CD1c-positive myeloid dendritic cell (primary cell): ENCODE measurements around the gene FAF1.
"Not testable (repeated sequence)": the region's sequence is repeated elsewhere in the genome, so short reads cannot be mapped to it uniquely, and the experiment has no call there.

Source experiments
- DNase-seq: peaks from one replicate; pipeline ENCODE4 v3.0.0-alpha.2; 2016; ENCODE audit errors: extremely low spot score

Gene FAF1

DNA sequence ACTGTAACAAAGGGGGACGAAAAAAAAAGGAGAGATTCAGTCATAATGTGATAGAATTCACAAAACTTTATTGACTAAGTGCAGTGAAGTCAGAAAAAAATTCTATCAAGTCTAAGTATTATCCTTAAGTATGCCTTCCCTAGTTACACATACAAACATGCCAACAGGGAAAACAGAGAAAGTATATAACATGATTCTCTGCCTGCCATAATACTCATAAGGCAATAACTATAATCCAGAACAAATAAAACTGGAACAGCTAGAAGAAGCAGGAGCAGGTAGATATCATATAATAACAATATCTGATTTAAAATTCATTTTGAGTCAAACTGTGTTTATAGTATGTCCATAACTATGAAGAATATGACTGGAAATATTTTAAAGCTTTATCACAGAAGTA, 184.3 kb downstream of the FAF1 start:
- DNase-seq: no peak

DNA sequence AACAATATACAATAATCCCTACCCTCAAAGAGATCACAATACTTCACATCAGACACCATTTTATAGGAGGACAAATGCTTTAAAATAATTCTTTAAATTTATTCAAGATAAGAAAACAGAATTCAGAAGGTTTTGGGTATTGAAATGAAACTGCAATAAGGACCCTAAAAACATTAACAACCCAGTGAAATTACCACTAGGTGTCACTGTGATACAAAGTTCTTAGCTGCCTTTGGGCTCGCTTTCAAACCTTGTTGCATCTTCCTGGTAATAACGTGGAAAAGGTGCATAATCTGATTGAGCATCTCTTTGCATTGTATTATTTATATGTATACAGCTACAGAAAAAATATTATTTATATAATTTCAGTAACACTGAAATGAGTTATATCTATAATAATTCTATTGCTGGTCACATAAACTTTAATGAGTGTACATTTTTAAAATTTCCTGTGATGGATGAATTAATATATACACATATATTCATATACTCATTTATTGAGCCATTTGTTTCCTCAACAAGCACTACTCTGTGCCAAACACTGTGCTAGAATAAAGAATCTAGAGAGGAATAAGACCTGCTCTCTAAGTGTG, 185.2 kb downstream of the FAF1 start:
- DNase-seq: peak; percentile 63

DNA sequence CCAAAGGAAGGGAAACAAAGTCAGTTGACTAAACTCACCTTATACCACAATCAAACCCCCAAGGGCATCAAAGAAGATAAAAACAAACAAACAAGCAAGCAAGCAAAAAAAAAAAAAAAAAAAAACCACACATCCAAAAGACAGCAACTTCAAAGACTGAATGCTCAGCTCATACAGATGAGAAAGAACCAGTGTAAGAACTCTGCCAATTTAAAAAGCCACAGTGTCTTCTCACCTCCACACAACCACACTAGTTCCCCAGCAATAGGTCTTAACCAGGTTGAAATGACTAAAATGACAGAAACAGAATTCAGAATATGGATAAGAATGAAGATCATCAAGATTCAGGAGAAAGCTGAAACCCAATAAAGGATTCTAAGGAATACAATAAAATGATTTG, 193.4 kb downstream of the FAF1 start:
- DNase-seq: no peak

DNA sequence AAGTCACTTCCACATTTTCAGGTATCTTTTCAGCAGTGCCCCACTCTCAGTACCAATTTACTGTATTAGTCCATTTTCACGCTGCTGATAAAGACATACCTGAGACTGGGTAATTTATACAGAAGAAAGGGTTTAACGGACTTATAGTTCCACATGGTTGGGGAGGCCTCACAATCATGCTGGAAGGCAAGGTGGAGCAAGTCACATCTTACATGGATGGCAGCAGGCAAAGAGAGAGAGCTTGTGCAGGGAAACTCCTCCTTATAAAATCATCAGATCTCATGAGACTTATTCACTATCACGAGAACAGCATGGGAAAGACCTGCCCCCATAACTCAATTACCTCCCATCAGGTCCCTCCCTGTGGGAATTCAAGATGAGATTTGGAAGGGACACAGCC, 203.5 kb downstream of the FAF1 start:
- DNase-seq: not testable (repeated sequence)

DNA sequence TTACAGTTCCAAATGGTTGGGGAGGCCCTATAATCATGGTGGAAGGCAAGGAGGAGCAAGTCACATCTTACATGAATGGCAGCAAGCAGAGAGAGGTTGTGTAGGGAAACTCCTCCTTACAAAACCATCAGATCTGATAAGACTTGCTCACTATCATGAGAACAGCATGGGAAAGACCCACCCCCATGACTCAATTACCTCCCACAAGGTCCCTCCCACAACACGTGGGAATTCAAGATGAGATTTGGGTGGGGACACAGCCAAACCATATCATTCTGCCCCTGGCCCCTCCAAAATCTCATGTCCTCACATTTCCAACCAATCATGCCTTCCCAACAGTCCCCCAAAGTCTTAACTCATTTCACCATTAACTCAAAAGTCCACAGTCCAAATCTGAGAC, 205.3 kb downstream of the FAF1 start:
- DNase-seq: not testable (repeated sequence)

DNA sequence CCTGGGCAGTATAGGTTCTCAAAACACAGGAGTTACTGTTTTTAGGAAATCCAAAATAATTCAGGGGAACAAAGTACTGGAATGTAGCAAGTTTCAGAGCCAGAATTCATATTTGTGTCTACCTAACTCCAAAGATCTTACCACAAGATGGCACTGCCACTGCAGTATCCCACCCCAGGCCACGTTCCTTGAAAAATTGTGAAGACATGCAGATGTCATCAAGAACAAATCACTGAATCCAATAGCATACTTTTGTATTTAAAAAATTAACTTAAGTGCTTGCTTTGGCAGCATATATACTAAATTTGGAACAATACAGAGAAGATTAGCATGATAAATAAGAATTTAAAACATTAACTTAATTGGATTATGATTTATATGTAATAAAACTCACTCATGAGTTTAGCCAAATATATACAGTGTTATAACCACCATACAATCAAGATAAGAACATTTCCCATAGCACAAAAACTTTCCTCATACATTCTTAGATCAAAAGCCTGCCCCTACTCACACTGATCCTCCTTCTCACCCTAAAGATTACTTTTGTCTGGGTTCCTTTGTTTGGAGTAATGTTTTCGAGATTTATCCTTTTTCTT, 209.9 kb downstream of the FAF1 start:
- peak; percentile 8 for DNase-seq

DNA sequence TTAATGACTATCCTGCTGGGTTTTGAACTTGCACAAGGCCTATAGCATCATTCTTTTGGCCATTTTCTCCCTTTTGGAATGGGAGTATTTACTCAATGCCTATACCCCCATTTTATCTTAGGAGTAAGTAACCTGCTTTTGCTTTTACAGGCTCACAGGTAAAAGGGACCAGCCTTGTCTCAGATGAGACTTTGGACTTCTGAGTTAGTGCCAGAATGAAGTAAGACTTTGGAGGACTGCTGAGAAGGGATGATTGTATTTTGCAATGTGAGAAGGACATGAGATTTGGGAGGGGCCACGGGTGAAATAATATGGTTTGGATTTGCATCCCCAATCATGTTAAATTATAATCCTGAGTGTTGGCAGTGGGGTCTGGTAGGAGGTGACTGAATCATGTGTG, 212.7 kb downstream of the FAF1 start:
- no peak for DNase-seq

DNA sequence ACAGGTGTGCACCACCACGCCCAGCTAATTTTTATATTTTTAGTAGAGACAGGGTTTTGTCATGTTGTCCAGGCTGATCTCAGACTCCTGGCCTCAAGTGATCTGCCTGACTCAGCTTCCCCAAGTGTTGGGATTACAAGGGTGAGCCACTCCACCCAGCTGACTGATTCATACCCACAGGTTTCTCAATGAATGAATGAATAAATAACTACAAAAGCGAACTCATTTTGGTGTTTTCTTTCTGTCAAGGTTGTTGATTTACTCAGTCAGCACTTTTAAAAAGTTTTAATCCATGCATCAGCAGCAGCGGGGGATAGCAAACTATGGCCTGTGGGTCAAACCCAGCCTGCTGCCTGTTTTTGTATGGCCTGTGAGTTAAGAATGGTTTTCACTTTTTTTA, 217.5 kb downstream of the FAF1 start:
- DNase-seq: no peak

DNA sequence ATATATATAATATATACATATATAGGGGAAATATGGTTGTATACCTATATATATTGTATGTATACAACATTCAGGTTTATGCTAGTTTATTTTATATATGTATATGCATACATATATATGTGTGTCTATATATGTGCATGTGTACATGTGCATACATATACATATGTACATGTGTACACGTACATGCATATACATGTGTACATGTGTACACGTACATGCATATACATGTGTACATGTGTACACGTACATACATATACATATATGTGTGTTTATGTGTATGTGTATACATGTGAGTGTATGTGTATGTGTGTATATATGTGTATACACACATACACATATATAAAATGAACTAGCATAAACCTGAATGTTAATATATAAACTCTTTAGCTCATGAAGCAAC, 220.9 kb downstream of the FAF1 start:
- no peak for DNase-seq

DNA sequence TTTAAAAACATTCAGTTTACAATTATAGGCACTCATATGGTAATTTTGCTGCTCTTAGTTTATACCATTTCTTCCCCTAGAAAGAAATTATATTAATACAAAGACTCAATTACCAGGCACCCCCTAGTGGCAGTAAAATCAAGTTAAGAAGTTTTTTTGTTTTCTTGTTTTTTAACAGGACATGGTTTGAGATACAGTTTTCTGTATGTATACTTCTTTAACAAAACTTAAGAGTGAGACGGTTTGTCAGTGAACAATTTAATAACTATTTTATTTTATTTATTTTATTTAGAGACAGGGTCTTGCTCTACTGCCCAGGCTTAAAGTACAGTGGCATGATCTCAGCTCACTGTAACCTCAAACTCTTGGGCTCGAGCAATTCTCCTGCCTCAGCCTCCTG, 224.6 kb downstream of the FAF1 start:
- DNase-seq: peak; percentile 19

DNA sequence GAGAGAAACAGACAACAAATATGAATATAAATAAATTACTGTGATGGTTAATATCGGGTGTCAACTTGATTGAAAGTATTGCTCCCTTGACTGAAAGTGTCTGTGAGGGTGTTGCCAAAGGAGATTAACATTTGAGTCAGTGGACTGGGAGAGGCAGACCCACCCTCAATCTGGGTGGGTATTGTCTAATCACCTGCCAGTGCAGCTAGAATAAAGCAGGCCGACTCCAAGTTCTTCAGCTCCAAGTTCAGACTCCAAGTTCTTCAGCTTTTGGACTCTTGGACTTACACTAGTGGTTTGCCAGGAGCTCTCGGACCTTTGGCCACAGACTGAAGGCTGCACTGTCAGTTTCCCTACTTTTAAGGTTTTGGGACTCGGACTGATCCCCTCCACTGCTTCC, 232.5 kb downstream of the FAF1 start:
- not testable (repeated sequence) for DNase-seq

DNA sequence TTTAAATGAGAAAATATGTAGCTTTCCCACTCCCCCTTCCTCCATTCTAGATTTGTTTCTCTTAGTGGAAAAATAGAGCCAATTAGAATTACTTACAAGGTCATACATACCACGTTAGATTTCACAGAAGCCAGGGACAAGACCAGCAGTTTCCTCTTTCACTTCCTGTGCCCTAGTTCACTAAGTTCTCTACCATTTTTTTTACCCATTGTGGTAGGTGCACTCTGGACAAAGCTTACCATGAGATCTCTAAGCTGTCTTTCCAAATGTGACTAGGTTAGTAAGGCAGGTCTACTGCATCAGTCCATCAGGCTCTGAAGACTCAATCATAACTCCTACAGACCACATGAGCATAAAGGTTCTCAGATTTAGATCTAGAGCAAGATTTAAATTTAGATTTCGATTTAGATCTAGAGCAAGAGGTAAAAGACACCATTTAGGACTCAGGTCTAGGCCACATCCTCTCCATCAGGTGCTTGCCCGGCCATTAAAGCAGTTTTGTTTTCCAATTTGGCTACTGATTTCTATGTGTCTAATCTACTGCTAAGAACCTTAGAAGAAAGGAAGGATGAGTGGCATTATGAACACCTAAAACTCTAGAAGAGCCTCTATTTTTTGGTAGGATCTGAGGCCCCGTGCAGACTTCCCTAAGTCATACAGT, 235.3 kb downstream of the FAF1 start:
- peak; percentile 26 for DNase-seq

DNA sequence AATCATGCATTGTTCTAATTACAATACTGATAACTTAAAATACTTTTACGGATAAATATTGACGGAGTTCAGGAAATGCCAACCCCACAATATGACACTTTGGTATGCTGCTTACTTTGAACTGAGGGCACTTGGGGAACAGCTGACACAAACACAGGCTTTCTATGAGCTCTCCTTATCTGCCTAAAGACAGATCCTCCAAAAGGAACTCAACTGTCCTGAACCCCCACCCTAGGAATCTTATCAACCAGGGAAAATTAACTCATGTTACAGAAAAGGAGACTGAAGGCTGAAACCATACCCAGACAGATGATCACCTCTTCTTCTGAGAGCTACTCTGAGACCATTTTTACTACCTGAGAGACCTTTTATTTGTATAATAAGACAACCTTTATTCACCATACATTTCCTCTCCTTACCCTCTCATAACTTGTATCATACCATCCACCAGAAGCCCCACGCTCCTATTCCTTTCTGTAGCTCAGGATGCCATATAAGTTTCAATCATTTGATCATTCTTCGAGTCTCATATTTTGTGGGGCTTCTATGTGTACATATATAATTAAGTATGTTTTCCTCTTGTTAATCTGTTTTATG, 239.5 kb downstream of the FAF1 start:
- no peak for DNase-seq

DNA sequence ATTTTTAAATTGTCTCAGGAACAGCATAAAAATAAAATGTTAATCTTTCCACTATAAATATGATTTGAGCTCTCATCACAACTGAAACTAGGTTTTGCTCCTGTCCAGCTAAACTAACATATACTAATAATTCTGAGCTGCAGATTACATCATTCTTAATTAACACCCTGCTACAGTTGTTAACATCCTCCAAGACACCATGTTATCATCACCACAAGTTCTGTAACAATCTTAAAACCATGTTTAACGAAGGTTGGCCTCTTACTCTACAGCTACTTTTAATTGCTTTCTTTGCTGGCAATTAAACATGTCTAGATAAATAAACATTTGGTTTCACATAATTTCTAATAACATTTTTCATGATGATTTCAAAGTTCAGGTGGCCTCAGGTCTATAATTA, 240.9 kb downstream of the FAF1 start:
- no peak for DNase-seq

DNA sequence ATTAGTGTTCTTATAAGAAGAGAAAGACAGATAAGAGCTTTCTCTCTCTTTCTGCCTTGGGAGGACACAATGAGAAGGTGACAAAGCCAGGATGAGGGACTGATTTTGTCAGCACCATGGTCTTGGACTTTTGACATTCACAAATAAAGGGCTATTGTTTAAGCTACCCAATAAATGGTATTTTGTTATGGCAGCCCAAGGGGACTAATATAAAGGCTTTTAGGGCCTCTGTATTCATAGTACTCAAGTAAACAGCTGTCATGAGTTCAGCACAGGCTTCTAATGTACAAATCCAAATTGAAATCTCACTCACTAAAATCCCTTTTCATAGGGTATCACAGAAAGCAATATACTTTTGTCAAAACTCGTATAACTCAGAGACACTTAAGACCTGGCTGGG, 242.7 kb downstream of the FAF1 start:
- DNase-seq: no peak

DNA sequence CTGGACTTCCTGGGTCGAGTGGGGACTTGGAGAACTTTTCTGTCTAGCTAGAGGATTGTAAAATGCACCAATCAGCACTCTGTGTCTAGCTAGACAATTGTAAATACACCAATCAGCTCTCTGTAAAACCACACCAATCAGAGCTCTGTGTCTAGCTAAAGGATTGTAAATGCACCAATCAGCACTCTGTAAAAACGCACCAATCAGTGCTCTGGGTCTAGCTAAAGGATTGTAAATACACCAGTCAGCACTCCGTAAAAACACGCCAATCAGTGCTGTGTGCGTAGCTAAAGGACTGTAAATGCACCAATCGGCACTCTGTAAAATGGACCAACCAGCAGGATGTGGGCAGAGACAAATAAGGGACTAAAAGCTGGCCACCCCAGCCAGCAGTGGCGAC, 243.6 kb downstream of the FAF1 start:
- DNase-seq: not testable (repeated sequence)

DNA sequence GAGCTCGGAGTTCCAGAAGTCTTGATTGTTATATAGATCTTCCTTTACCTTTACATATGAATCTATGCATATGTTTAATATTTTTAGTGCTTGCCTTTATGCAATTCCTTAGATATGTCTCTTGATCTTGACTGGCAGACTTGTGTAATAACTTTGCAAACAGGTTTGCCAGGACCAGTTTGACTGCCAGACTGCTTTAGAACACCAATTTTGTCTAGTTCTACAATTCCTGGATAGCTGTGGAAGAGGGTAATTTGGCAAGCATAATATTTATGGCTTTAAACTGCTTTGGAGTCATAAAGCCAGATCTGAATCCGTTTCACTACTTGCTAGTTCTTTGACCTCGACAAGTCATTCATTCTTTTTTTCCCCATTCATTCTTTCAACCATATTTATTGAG, 250.0 kb downstream of the FAF1 start:
- DNase-seq: no peak

DNA sequence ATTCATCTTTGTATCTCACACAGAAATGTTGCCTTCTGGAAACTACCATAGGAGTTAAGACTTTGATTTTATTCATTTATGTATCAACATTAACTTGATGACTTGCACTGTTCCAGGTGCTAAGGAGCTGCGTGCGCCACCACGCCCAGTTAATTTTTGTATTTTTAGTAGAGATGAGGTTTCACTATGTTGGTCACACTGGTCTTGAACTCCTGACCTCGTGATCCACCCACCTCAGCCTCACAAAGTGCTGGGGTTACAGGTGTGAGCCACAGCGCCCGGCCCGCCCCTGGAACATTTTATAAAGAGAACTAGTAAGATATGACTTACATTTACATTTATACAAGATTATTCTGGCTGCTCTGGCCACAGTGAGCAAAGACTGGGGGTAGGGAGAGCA, 252.2 kb downstream of the FAF1 start:
- no peak for DNase-seq

DNA sequence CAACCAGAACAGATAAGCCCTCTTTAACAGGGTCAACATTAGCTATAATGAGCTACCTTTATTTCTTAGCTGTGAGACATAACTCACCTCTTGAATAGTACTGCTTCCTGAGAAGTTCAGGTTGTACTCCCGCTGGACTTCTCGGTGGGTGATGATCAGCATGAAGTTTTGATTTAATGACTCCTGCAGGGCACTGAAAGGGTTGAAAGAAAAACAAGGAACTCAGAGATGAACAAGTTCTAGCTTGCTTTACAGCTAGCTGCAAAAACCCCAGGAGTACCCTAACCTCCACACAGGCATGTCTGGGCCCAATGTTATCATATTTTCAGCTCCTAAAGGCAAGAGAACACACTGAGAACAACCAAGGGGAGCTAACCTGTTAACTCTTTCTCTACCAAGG, 254.4 kb downstream of the FAF1 start:
- DNase-seq: no peak

DNA sequence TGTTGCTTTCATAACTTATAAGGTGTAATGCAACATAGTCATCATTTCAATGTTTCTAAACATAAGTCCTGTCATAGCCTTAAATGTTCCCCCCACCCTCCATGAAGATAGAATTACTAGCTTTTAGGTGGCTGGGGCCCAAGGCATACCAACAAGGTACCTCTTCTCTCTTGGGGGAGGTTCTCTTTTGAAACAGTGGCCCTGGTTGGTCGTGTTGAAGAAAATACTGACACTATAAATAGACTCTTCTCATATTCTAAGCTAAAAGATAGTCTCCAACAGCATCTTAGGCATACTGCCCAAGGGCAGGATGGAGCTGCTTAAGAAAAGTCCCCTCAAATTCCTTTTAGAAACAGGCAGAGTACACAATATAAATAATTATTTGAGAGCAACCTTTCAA, 255.0 kb downstream of the FAF1 start:
- no peak for DNase-seq

DNA sequence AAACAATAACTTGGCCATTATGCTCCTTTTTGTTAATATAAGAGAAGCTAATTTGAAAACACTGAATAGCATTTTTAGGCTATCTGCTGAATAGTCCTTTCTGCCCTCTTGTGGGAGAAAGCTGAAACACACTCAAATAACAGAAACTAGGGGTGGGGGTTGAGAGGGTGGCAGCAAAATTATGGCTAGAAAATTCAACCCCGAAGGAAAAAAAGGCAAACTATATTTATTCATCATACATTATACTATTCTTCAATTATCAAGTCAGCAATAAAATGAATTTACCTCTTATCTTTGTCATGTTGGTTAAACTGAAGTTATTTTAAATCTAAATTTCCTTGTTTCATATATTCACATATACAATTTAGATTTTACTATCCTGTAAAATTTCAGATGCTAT, 255.9 kb downstream of the FAF1 start:
- DNase-seq: peak; percentile 32

DNA sequence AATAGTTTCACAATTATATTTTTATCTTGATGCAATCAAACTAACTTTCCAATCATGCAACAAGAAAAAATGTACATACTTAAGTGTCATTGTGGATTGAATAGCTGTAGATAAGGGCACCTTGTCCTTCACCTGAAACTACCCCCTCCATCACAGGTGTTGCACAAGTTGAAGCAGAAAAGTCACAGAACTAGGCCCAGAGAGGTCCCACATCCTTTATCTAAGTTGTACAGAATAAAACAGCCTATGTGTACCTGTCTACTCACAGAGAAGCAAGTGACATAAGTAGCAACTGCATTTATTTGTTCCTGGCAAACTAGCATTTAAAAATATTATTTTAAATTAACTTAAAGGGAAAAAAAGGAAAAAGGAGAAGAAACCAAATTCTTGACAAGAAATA, 256.8 kb downstream of the FAF1 start:
- DNase-seq: no peak

DNA sequence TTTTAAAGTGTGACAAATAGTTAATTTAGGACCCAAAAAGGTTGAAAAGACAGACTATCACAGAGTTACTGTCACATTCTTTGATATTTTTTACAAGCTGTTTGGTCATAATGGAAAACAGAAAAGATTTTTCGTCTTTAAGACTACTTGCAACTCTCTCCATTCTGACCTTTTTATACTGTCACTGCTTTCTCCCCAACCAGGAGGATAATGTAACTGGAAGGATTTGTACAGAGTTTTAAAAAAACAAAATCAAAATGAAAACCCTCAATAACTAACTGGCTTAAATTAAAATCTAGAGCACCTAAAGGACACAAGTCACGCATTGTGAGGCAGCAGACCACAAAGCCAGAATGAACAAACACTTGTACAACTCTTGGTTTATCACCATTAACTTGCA, 257.7 kb downstream of the FAF1 start:
- DNase-seq: no peak
